Activated T-helper 1 cell treated with anti-CD3 and anti-CD28 coated beads, Interleukin-12 subunit alpha, Interleukin-12 subunit beta, Interleukin-2, Interleukin-4 antibody, amounts not matched to agents 30 ng/mL and 10 ng/mL and 1 ng/mL, durations not matched to agents 14 hours and 24 hours and 36 hours (primary cell): Measurements from ENCODE around the gene TRMO. TPM values are rescaled to one million over a fixed set of nuclear protein-coding genes. Genes with fewer than 3 reads are reported as not detected.
"Not testable (repeated sequence)": the region's sequence is repeated elsewhere in the genome, so short reads cannot be mapped to it uniquely, and the experiment has no call there.

ENCODE experiments used
- DNase-seq: peaks from one replicate; pipeline ENCODE4 v3.0.0; 2021; ENCODE audit warnings: low spot score
- H3K27ac Mint-ChIP-seq: one replicate; pipeline ENCODE4 v1.8.0; 2021; ENCODE audit warnings: mild to moderate bottlenecking, mixed read lengths
- H3K27me3 Mint-ChIP-seq: one replicate; pipeline ENCODE4 v1.8.0; 2022; ENCODE audit warnings: mild to moderate bottlenecking, moderate library complexity, mixed read lengths; ENCODE audit not compliant: insufficient read depth
- H3K36me3 Mint-ChIP-seq: one replicate; pipeline ENCODE4 v1.8.0; 2021; ENCODE audit warnings: low read depth, mixed read lengths
- H3K4me1 Mint-ChIP-seq: one replicate; pipeline ENCODE4 v1.8.0; 2021; ENCODE audit warnings: low read depth, mixed read lengths
- H3K4me3 Mint-ChIP-seq: one replicate; pipeline ENCODE4 v1.8.0; 2021; ENCODE audit warnings: mild to moderate bottlenecking, moderate library complexity, mixed read lengths
- H3K9me3 Mint-ChIP-seq: one replicate; pipeline ENCODE4 v1.8.0; 2021; ENCODE audit warnings: mixed read lengths
- intact Hi-C: fragments of 100-400 bp; cut with micrococcal nuclease; formaldehyde crosslinking; loops from one replicate; pipeline ENCODE4 v1.15.1; 2024
- total RNA-seq: library from RNA; stranded (reverse); gene quantifications from 2 replicates; pipeline ENCODE4 v1.2.3, GENCODE V29; 2022

TRMO gene
- total RNA-seq, 1 donor from 2014 or later = 13.1 TPM

DNA sequence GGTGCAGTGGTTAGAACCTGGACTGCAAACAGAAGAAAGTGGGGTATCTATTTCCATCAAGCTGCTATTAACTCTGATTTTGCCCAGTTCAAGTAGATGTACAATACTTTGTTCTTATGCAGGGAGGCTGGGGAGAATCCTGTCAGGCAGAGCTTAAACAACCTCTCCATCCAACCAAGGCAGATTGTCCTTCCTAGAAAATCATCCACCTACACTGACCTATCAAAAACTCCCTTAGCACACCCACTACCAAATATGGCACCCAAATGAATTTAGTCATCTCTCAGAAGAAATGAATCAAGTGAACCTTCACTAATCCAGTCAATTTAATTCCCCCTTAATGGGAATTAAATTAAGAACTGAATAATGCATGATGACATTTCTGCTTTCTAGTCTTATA lies 34.0 kb upstream of the TRMO start:
- intact Hi-C loops = no loop called here
- Mint-ChIP-seq H3K4me1 (no peaks in the 10 kb centered on the region), H3K4me3 (no peak overlapping the region), H3K9me3 (no peaks in the 10 kb centered on the region), H3K27me3 (peaks cover 4% of the 10 kb centered on the region), H3K36me3 (no peaks in the 10 kb centered on the region), H3K27ac (no peak overlapping the region)
- DNase-seq = no peak

DNA sequence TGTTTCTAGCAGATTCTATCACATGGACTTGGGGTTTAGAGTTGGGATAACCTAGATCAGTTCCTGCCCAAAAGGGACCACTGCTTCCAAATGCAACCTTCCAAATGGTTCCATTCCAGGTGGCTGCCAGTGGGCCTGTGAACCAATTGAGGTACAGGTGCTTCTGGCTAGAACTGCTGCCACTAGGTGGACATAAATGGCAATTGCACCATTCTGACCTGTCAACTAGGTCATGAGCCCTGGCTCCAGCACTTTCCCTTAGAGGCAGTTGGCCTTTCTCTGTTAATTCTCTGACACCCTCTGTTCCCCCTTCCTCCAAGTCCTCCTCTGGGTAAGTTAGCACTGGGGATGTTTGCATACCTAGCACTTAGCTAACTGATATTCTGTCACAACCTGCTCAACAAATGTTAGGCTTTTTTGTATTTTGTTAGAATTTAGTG lies 32.3 kb upstream of the TRMO start:
- Mint-ChIP-seq H3K4me1 (no peaks in the 10 kb centered on the region), H3K4me3 (no peak overlapping the region), H3K27me3 (peaks cover 8% of the 10 kb centered on the region), H3K9me3 (no peaks in the 10 kb centered on the region), H3K36me3 (no peaks in the 10 kb centered on the region), H3K27ac (no peak overlapping the region)
- DNase-seq = peak; percentile 35
- intact Hi-C loops = loop anchor here (1.0 to 2.0 kb wide), 4 partner anchors 28 to 244 kb away; partner anchors contain the start of gene ANP32B

DNA sequence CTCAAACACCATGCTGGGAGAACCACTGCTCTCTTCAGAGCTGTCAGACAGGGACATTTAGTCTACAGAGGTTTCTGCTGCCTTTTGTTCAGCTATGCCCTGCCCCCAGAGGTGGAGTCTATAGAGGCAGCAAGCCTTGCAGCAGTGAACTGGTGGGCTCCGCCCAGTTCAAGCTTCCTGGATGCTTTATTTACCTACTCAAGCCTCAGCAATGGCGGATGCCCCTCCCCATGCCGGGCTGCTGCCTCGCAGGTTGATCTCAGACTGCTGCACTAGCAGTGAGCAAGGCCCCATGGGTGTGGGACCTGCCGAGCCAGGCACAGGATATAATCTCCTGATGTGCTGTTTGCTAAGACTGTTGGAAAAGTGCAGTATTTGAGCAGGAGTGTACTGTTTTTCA lies 28.6 kb upstream of the TRMO start:
- H3K4me3 Mint-ChIP-seq, H3K36me3 Mint-ChIP-seq, H3K27ac Mint-ChIP-seq, H3K9me3 Mint-ChIP-seq, intact Hi-C loops, DNase-seq, H3K4me1 Mint-ChIP-seq: not testable (repeated sequence)
- peaks cover 37% of the 10 kb centered on the region for H3K27me3 Mint-ChIP-seq

DNA sequence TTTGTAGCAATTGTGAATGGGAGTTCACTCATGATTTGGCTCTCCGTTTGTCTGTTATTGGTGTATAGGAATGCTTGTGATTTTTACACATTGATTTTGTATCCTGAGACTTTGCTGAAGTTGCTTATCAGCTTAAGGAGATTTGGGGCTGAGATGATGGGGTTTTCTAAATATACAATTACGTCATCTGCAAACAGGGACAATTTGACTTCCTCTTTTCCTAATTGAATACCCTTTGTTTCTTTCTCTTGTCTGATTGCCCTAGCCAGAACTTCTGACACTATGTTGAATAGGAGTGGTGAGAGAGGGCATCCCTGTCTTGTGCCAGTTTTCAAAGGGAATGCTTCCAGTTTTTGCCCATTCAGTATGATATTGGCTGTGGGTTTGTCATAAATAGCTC lies 24.8 kb upstream of the TRMO start:
- peaks cover 36% of the 10 kb centered on the region for H3K27me3 Mint-ChIP-seq
- H3K27ac Mint-ChIP-seq, DNase-seq, H3K36me3 Mint-ChIP-seq, H3K4me3 Mint-ChIP-seq, H3K4me1 Mint-ChIP-seq, intact Hi-C loops, H3K9me3 Mint-ChIP-seq: not testable (repeated sequence)

DNA sequence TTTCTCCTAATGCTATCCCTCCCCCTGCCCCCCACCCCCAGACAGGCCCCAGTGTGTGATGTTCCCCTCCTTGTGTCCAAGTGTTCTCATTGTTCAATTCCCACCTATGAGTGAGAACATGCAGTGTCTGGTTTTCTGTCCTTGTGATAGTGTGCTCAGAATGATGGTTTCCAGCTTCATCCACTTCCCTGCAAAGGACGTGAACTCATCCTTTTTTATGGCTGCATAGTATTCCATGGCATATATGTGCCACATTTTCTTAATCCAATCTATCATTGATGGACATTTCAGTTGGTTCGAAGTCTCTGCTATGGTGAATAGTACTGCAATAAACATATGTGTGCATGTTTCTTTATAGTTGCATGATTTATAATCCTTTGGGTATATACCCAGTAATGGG lies 23.2 kb upstream of the TRMO start:
- H3K27me3 Mint-ChIP-seq = peaks cover 36% of the 10 kb centered on the region
- H3K9me3 Mint-ChIP-seq, intact Hi-C loops, H3K27ac Mint-ChIP-seq, DNase-seq, H3K4me1 Mint-ChIP-seq, H3K4me3 Mint-ChIP-seq, H3K36me3 Mint-ChIP-seq: not testable (repeated sequence)

DNA sequence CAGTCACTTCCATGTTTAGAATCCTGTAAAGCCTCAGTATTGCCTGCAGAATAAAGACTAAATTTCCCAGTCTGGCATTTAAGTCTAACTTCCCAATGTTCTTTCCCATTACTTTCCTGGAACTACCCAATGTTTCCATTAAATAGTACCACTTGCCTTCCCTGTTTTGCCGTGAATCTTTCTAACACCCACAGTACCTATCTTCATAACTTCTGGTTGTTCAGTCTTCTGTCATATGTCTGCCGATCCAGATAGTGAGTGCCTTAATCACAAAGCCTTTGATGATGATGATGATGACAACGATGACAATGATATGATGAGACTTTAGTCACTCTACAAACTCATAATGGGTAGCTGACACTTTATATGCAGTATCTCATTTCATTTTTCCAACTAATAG lies 22.3 kb upstream of the TRMO start:
- peaks cover 34% of the 10 kb centered on the region for H3K27me3 Mint-ChIP-seq
- H3K4me1 Mint-ChIP-seq = no peaks in the 10 kb centered on the region
- no peak overlapping the region for H3K27ac Mint-ChIP-seq
- H3K4me3 Mint-ChIP-seq = no peak overlapping the region
- no peak for DNase-seq
- no peaks in the 10 kb centered on the region for H3K36me3 Mint-ChIP-seq
- H3K9me3 Mint-ChIP-seq = no peaks in the 10 kb centered on the region
- intact Hi-C loops = no loop called here

DNA sequence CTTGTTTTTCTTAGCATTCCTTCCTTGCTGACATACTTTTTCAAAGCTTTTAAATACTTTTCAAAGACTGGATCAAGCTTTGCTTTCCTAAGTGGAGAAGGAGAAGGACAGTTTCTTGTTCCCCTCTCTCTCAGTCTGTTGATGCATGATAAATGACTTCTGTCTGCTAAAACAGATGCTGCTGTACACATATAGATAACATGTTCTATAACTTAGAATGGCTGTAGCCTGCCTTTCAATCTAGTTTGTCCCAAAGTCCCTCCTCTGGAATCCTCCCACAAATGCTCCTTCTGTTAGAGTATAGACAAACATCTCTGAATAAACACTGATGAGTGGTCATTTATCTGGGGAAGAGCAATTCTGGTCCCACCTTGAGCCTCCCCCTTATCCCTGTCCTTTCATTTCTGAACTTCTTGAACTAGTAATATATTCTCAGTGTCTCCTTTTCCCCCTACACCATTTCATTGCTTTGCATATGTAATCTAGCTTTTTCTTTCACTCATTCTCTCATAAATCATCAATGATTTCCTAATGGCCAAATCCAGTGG lies 21.1 kb upstream of the TRMO start:
- Mint-ChIP-seq H3K4me1 (peaks cover 7% of the 10 kb centered on the region), H3K4me3 (no peak overlapping the region), H3K27me3 (peaks cover 25% of the 10 kb centered on the region), H3K27ac (no peak overlapping the region), H3K9me3 (no peaks in the 10 kb centered on the region), H3K36me3 (no peaks in the 10 kb centered on the region)
- no peak for DNase-seq
- intact Hi-C loops = no loop called here

DNA sequence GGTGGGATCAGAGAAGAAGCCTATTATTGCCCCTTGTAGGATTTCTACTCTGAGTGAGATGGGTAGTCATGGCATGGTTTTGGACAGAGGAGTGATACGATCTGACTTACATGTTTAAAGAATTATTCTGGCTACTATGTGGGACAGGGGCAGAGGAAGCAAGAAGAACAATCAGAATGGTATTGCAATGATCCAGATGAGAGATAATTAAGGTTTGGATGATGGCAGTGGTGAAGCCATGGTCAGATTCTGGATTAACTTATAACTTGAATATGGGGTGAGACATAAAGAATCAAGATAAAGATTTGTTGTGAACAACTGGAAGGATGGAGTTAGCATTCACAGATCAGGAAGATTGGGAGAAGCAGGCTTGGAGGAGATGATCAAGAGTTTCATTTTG lies 19.0 kb upstream of the TRMO start:
- Mint-ChIP-seq H3K4me3 (no peak overlapping the region), H3K4me1 (peaks cover 16% of the 10 kb centered on the region), H3K36me3 (no peaks in the 10 kb centered on the region), H3K27me3 (peaks cover 8% of the 10 kb centered on the region), H3K9me3 (no peaks in the 10 kb centered on the region), H3K27ac (no peak overlapping the region)
- DNase-seq = no peak
- intact Hi-C loops = no loop called here

DNA sequence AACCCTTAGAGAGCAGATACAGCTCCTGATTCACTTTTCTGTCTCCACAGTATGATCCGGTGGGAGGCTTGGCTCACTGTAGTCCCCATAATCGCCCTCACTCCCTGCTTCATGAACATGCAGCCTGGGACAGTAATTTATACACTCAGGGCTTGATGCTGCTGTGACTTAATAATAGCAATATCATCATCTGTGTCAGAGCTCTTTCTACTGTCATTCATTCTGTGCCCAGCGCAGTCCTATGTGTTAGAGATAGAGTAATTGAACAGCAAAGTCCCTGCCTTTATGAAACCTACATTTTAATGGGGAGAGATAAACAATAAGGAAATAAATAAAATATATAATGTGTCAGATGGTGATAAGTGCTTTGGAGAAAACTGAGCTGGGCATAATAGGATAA lies 18.4 kb upstream of the TRMO start:
- Mint-ChIP-seq H3K9me3 (no peaks in the 10 kb centered on the region), H3K4me1 (peaks cover 16% of the 10 kb centered on the region), H3K4me3 (no peak overlapping the region), H3K36me3 (no peaks in the 10 kb centered on the region), H3K27me3 (peaks cover 5% of the 10 kb centered on the region), H3K27ac (no peak overlapping the region)
- intact Hi-C loops = no loop called here
- DNase-seq = no peak

DNA sequence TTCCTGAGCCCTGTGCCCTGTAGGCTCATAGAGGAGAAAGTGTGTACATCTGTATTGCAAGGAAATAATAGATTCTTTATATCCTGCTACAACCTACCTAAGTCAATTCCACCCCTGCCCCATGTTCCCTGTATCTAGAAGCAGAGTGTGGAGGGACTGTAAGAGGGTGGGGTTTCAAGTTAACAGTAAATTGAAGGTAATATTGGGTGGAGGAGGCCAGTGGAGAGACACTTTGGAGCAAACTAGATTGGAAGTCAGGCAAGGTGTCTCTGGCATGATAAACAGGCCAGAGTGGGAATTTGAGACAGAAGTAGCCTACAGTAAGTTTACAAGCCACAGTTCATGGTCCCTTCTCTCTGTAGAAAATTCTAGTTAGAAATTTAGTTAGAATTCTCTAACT lies 17.9 kb upstream of the TRMO start:
- Mint-ChIP-seq H3K9me3 (no peaks in the 10 kb centered on the region), H3K27ac (no peak overlapping the region), H3K36me3 (no peaks in the 10 kb centered on the region), H3K4me3 (no peak overlapping the region), H3K27me3 (peaks cover 5% of the 10 kb centered on the region), H3K4me1 (peaks cover 18% of the 10 kb centered on the region)
- intact Hi-C loops = no loop called here
- DNase-seq = no peak

DNA sequence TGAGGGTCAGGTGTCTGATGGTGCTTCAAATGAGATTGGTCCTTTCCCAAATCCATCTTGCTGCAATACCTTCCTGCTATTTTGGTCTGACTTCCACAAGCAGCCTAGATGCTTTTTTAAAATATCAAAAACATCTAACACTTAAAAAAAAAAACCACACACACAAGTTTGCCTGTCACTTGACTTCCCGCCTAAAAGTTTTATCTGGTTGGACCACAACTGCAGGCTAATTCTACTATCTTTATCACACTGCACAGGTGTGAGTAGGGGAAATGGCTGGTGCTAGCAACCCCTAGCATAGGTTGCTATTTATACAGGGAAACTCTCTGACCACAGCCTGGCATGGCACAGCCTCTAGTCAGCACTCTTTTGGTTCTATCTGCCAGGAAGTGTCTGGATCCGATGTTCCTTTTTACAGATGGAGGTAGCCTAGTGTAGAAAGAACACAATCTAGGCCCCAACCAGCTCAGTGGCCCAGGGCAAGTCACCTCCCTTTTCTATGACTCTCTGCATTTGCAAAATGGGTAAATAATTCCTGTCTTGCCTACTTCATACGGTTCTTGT lies 15.9 kb upstream of the TRMO start, which contains the start of gene HEMGN:
HEMGN (minus strand) TSS at position 92 of the 564 bp plus-strand sequence; CDS start at position 56, 36 bp downstream.
- intact Hi-C loops = no loop called here
- H3K4me1 Mint-ChIP-seq = peaks cover 19% of the 10 kb centered on the region
- DNase-seq = no peak
- no peaks in the 10 kb centered on the region for H3K9me3 Mint-ChIP-seq
- peak within 1 kb of the TSS; percentile 10 for H3K27ac Mint-ChIP-seq
- H3K36me3 Mint-ChIP-seq = no peaks in the 10 kb centered on the region
- H3K4me3 Mint-ChIP-seq = no peak within 1 kb of the TSS
- H3K27me3 Mint-ChIP-seq = peaks cover 3% of the 10 kb centered on the region

DNA sequence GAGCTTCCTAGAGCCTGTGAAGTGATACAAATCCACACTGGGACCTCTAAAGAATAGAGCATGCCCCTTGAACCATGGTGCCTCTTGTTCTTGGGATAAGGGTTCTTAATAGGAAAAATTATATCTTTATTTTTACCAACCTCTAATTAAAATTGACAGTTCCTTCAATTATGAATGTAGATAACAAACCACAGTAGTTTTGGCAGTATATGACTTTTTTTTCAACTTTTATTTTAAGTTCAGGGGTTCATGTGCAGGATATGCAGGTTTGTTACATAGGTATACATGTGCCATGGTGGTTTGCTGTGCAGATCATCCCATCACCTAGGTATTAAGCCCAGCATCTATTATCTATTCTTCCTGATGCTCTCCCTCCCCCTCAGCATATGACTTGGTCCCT lies 14.7 kb upstream of the TRMO start:
- Mint-ChIP-seq H3K4me1 (peaks cover 19% of the 10 kb centered on the region), H3K27ac (no peak overlapping the region), H3K9me3 (no peaks in the 10 kb centered on the region), H3K4me3 (no peak overlapping the region), H3K36me3 (no peaks in the 10 kb centered on the region), H3K27me3 (peaks cover 3% of the 10 kb centered on the region)
- no peak for DNase-seq
- intact Hi-C loops = no loop called here

DNA sequence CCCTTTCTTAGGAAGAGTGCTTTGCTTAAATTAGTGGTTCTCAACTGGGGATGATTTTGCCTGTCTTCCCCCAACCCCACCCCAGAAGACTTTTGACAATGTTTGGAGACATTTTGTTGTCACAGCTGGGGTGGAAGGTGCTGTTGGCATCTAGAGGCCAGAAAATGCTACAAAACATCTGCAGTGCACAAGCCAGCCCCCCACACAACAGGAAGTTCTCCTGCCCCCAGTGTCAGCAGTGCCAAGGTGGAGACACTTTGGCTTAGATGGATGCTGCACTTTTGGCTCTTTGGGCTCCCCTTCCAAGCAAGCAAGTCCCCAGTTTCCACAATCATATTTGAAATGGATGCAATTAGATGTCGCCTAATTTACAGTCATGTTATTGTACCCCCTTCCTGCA lies 13.0 kb upstream of the TRMO start:
- DNase-seq = no peak
- Mint-ChIP-seq H3K27me3 (no peaks in the 10 kb centered on the region), H3K4me1 (peaks cover 34% of the 10 kb centered on the region), H3K36me3 (no peaks in the 10 kb centered on the region), H3K4me3 (no peak overlapping the region), H3K27ac (no peak overlapping the region), H3K9me3 (no peaks in the 10 kb centered on the region)
- intact Hi-C loops = no loop called here
